GM23338 (cell line): ENCODE results near the gene NPHP4. TPM values are rescaled to one million over a fixed set of nuclear protein-coding genes. Genes with fewer than 3 reads are reported as not detected.

ENCODE experiments used
- ATAC-seq: fragments of 200-7000 bp; cut with Tn5 transposase; 3 replicates; pipeline ENCODE4 v1.9.1; 2020
- DNase-seq: peaks from one replicate; pipeline ENCODE4 v3.0.0-alpha.2; 2015; ENCODE audit warnings: low spot score
- H2AFZ ChIP-seq: fragments of 200-600 bp; sonication (generic); 2 replicates; pipeline ENCODE4 v1.8.0; 2016; ENCODE audit warnings: antibody characterized with exemption, mild to moderate bottlenecking, moderate library complexity
- H3F3A ChIP-seq: fragments of 200-600 bp; sonication (generic); replicated peaks from 2 replicates; pipeline ENCODE4 v1.8.0; 2017; ENCODE audit warnings: antibody characterized with exemption, mixed run types, low read depth
- H3K27ac ChIP-seq: fragments of 200-600 bp; sonication (generic); 2 replicates; pipeline ENCODE4 v1.6.1; 2016; ENCODE audit warnings: low read depth
- H3K27me3 ChIP-seq: fragments of 200-600 bp; sonication (generic); 2 replicates; pipeline ENCODE4 v1.8.0; 2016; ENCODE audit warnings: mild to moderate bottlenecking, mixed run types, moderate library complexity; ENCODE audit not compliant: insufficient read depth
- H3K36me3 ChIP-seq: fragments of 200-600 bp; sonication (generic); 2 replicates; pipeline ENCODE4 v1.8.0; 2016; ENCODE audit warnings: mild to moderate bottlenecking; ENCODE audit not compliant: insufficient read depth
- H3K4me1 ChIP-seq: fragments of 200-600 bp; sonication (generic); 2 replicates; pipeline ENCODE4 v1.8.0; 2016; ENCODE audit warnings: mild to moderate bottlenecking, moderate library complexity; ENCODE audit not compliant: insufficient read depth
- H3K4me2 ChIP-seq: fragments of 200-600 bp; sonication (generic); 2 replicates; pipeline ENCODE4 v1.7.1; 2017; ENCODE audit warnings: mixed run types
- H3K4me3 ChIP-seq: fragments of 200-600 bp; sonication (generic); 2 replicates; pipeline ENCODE4 v1.6.1; 2016; ENCODE audit warnings: mixed run types
- H3K79me2 ChIP-seq: fragments of 200-600 bp; sonication (generic); replicated peaks from 2 replicates; pipeline ENCODE4 v1.8.0; 2017; ENCODE audit warnings: mild to moderate bottlenecking; ENCODE audit not compliant: insufficient read depth
- H3K9me2 ChIP-seq: fragments of 200-600 bp; sonication (generic); 2 replicates; pipeline ENCODE4 v1.8.0; 2017; ENCODE audit not compliant: insufficient read depth
- H4K20me1 ChIP-seq: fragments of 200-600 bp; sonication (generic); replicated peaks from 2 replicates; pipeline ENCODE4 v1.8.0; 2017; ENCODE audit warnings: mild to moderate bottlenecking; ENCODE audit not compliant: insufficient read depth
- H3K27ac Mint-ChIP-seq: 2 replicates; pipeline ENCODE4 v1.8.0; 2020; ENCODE audit warnings: inconsistent platforms, mild to moderate bottlenecking, moderate library complexity, mixed read lengths
- H3K27me3 Mint-ChIP-seq: 3 replicates; pipeline ENCODE4 v1.8.0; 2022; ENCODE audit warnings: low read depth, mild to moderate bottlenecking, moderate library complexity, mixed read lengths, inconsistent platforms; ENCODE audit not compliant: insufficient read depth, poor library complexity
- H3K36me3 Mint-ChIP-seq: 3 replicates; pipeline ENCODE4 v1.8.0; 2021; ENCODE audit warnings: low read depth, mild to moderate bottlenecking, inconsistent platforms, moderate library complexity, mixed read lengths
- H3K4me1 Mint-ChIP-seq: 3 replicates; pipeline ENCODE4 v1.8.0; 2020; ENCODE audit warnings: mild to moderate bottlenecking, inconsistent platforms, mixed read lengths
- H3K4me3 Mint-ChIP-seq: 3 replicates; pipeline ENCODE4 v1.8.0; 2021; ENCODE audit warnings: moderate library complexity, mild to moderate bottlenecking, inconsistent platforms, mixed read lengths
- H3K9me3 Mint-ChIP-seq: 3 replicates; pipeline ENCODE4 v1.8.0; 2020; ENCODE audit warnings: moderate library complexity, mild to moderate bottlenecking, inconsistent platforms, mixed read lengths
- CREB1 ChIP-seq: fragments of 250-450 bp; sonication (Bioruptor Pico); IDR thresholded peaks from 2 replicates; pipeline ENCODE4 v1.5.0; 2020; ENCODE audit warnings: low read depth, mild to moderate bottlenecking, moderate library complexity
- CTCF ChIP-seq, 2 experiments: fragments of 200-600 bp in 1 of 2; sonication (generic) in 1 of 2; conservative IDR thresholded peaks; 2 replicates each; pipeline versions ENCODE4 v1.5.1 to v1.6.1; 2016 to 2017; ENCODE audit warnings: antibody characterized with exemption in 2 of 2, low read depth in 2 of 2, mild to moderate bottlenecking in 2 of 2, moderate library complexity in 1 of 2
- EZH2 ChIP-seq: fragments of 200-600 bp; sonication (generic); IDR thresholded peaks from one replicate; pipeline ENCODE4 v1.8.0; 2017; ENCODE audit warnings: antibody characterized with exemption, mild to moderate bottlenecking, low read depth; ENCODE audit not compliant: unreplicated experiment
- EZH2phosphoT487 ChIP-seq: fragments of 200-600 bp; sonication (generic); IDR thresholded peaks from one replicate; pipeline ENCODE4 v1.8.1; 2018; ENCODE audit warnings: antibody characterized with exemption; ENCODE audit not compliant: unreplicated experiment
- JUNB ChIP-seq: IDR thresholded peaks from one replicate; pipeline ENCODE4 v1.6.1; 2016; ENCODE audit warnings: antibody characterized with exemption; ENCODE audit not compliant: unreplicated experiment
- NANOG ChIP-seq: IDR thresholded peaks from 2 replicates; pipeline ENCODE4 v1.6.1; 2016; ENCODE audit warnings: antibody characterized with exemption, borderline replicate concordance
- POLR2AphosphoS5 ChIP-seq: IDR thresholded peaks from 2 replicates; pipeline ENCODE4 v1.6.1; 2016; ENCODE audit warnings: antibody characterized with exemption, low read depth
- REST ChIP-seq: IDR thresholded peaks from one replicate; pipeline ENCODE4 v1.6.1; 2018; ENCODE audit warnings: antibody characterized with exemption; ENCODE audit not compliant: unreplicated experiment
- STAT1 ChIP-seq: IDR thresholded peaks from one replicate; pipeline ENCODE4 v1.6.1; 2016; ENCODE audit warnings: antibody characterized with exemption; ENCODE audit not compliant: unreplicated experiment
- ZNF114 ChIP-seq: fragments of 250-450 bp; sonication (Bioruptor Pico); IDR thresholded peaks from 2 replicates; pipeline ENCODE4 v1.5.0; 2020; ENCODE audit warnings: mild to moderate bottlenecking, moderate library complexity
- ZNF331 ChIP-seq: fragments of 250-450 bp; sonication (Bioruptor Pico); IDR thresholded peaks from 2 replicates; pipeline ENCODE4 v1.5.0; 2020; ENCODE audit warnings: low read depth, mild to moderate bottlenecking, moderate library complexity
- polyA plus RNA-seq: library from polyadenylated mRNA; unstranded; fragments of >200 nt; fragmentation: Nextera tagmentation; extraction: Ambion mirVana; gene quantifications from 2 replicates; pipeline ENCODE4 v1.2.1, GENCODE V29; 2016
- total RNA-seq: library from RNA; depleted of rRNA; stranded (reverse); fragments of >200 nt; shearing (Covaris generic); gene quantifications from 2 replicates; pipeline ENCODE4 v1.2.3, GENCODE V29; 2014
- TF ChIP-seq, protein P1 (sequence below): IDR thresholded peaks from 2 replicates; pipeline ENCODE4 v1.6.1; 2016; ENCODE audit warnings: antibody characterized with exemption

NPHP4 gene
- total and polyA plus RNA-seq, 2 experiments from 2014 or later, result 2.5 to 12.4 TPM

DNA sequence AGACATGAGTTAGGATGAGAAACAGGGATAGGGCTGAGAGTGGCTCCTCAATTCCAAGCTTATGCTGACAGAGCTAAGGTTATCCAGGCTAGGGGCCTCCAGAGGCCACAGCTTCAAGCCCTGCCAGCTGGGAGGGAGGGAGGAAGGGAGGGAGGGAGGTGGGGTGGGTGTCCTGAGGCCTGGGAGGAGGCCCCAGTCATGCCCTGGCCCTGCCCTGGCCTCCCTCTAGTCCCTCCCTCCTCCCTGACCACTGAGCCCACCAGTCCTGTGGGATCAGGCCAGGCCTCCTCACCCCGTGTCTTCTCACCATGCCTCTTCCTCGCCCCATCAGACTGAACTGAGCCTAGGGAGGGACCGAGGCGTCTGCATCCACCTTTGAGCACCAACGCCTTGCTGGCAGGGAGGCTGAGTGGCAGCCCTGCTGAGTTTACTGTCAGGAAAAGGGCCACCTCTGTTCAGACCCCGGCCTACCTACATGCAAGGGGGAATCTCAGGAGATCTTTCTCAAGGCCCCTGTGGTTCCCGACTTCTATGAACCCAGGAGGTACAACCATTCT lies 116.1 kb downstream of the NPHP4 start (continued):
- TF ChIP-seq CTCF (conservative IDR thresholded peaks at IDR 0.05; ENCODE audit: low read depth in 2 of 2) (no peak), ZNF114 (no peak), ZNF331 (CRISPR knock-in tag) (no peak), EZH2phosphoT487 (no peak), JUNB (no peak), REST (no peak), POLR2AphosphoS5 (no peak)
- TF ChIP-seq, protein P1, sequence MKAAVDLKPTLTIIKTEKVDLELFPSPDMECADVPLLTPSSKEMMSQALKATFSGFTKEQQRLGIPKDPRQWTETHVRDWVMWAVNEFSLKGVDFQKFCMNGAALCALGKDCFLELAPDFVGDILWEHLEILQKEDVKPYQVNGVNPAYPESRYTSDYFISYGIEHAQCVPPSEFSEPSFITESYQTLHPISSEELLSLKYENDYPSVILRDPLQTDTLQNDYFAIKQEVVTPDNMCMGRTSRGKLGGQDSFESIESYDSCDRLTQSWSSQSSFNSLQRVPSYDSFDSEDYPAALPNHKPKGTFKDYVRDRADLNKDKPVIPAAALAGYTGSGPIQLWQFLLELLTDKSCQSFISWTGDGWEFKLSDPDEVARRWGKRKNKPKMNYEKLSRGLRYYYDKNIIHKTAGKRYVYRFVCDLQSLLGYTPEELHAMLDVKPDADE, result no peak

- H3K27me3 Mint-ChIP-seq, result no peaks in the 10 kb centered on the region
These were observed 116.8 kb downstream of the NPHP4 start for GRCh38 chr1:5875345-5875910.

More at GRCh38 chr1:5875345-5875910, 116.8 kb downstream of the NPHP4 start:
- no peaks in the 10 kb centered on the region for H3K4me1 ChIP-seq
- no peaks in the 10 kb centered on the region for H3K9me2 ChIP-seq
- Mint-ChIP-seq H3K36me3 (peaks cover 16% of the 10 kb centered on the region), H3K4me3 (no peak overlapping the region), H3K27ac (no peak overlapping the region), H3K9me3 (peaks cover 8% of the 10 kb centered on the region; the same call in 2 of the 3 replicates), H3K4me1 (no peaks in the 10 kb centered on the region)
- ATAC-seq, result no peak
- H3K79me2 ChIP-seq, result no peaks in the 10 kb centered on the region
- H3F3A ChIP-seq, result no peaks in the 10 kb centered on the region
- no peak overlapping the region for H3K4me2 ChIP-seq
- no peaks in the 10 kb centered on the region for H4K20me1 ChIP-seq
- H2AFZ ChIP-seq, result no peak overlapping the region
- H3K4me3 ChIP-seq, result no peak overlapping the region
- no peak overlapping the region for H3K27ac ChIP-seq
- H3K27me3 ChIP-seq, result no peaks in the 10 kb centered on the region
- no peaks in the 10 kb centered on the region for H3K36me3 ChIP-seq
- TF ChIP-seq JUNB (no peak), EZH2 (no peak), CTCF (conservative IDR thresholded peaks at IDR 0.05; ENCODE audit: low read depth in 2 of 2) (no peak), STAT1 (no peak), CREB1 (CRISPR knock-in tag) (no peak), NANOG (no peak)
- DNase-seq, result no peak
